OCI-LY1 (cell line): ENCODE measurements around the gene VDR.

Source experiments
- CTCF ChIP-seq: fragments of 200-600 bp; sonication (generic), shearing (Covaris generic); IDR thresholded peaks from 2 replicates; pipeline ENCODE4 v1.5.1; 2017; ENCODE audit warnings: mild to moderate bottlenecking, antibody characterized with exemption, low read length, moderate library complexity, mixed read lengths
- EZH2 ChIP-seq: fragments of 200-600 bp; sonication (generic), shearing (Covaris generic); IDR thresholded peaks from 2 replicates; pipeline ENCODE4 v1.8.0; 2017; ENCODE audit warnings: borderline replicate concordance, mixed run types, mild to moderate bottlenecking, antibody characterized with exemption, low read length, moderate library complexity, mixed read lengths

- TF ChIP-seq CTCF (no peak), EZH2 (no peak)
Measured at GRCh38 chr12:47798382-47798948, 106.3 kb downstream of the VDR start.
